ENCODE results near the gene SLC38A10. TPM values are rescaled to one million over a fixed set of nuclear protein-coding genes. Genes with fewer than 3 reads are reported as not detected.

SLC38A10 gene
- total and polyA plus RNA-seq, 10 of the 15 experiments (the other 5 are each of a cell fraction or from before 2014, with no cell fraction given) = 0.52 to 67.9 (median 22.1) TPM

- TF ChIP-seq E2F4 (IDR thresholded peaks at IDR 0.05; ENCODE audit: low read depth, low read length) (no peak), CBX5 (IDR thresholded peaks at IDR 0.05; ENCODE audit: low read depth) (no peak), ZNF207 (IDR thresholded peaks at IDR 0.05; ENCODE audit: borderline replicate concordance) (no peak), SKIL (IDR thresholded peaks at IDR 0.05; ENCODE audit: low read depth, poor library complexity, severe bottlenecking) (peak; percentile 98), SPI1 (IDR thresholded peaks at IDR 0.05; ENCODE audit: borderline replicate concordance, insufficient read depth, low read depth, low read length) (0 out of 2 replicates have a peak, but pooled peaks have one; percentile 1), ZBTB11 (CRISPR knock-in tag; IDR thresholded peaks at IDR 0.05) (no peak), ZNF622 (IDR thresholded peaks at IDR 0.05) (no peak), ATF3 (IDR thresholded peaks at IDR 0.05; ENCODE audit: borderline replicate concordance, extremely low read depth, low read depth, low read length) (no peak), USF2 (IDR thresholded peaks at IDR 0.05; ENCODE audit: borderline replicate concordance, low read depth, low read length) (no peak), MTA2 (IDR thresholded peaks at IDR 0.05; ENCODE audit: low read depth) (no peak), YBX1 (IDR thresholded peaks at IDR 0.05) (no peak), EZH2 (IDR thresholded peaks at IDR 0.05; ENCODE audit: borderline replicate concordance, control insufficient read depth, low read depth, low read length) (no peak), RELA (IDR thresholded peaks at IDR 0.05; ENCODE audit: borderline replicate concordance, partially characterized antibody) (no peak), E4F1 (IDR thresholded peaks at IDR 0.05; ENCODE audit: borderline replicate concordance, partially characterized antibody) (peak; percentile 94), SRF (IDR thresholded peaks at IDR 0.05; ENCODE audit: low read depth in 2 of 2, low read length in 2 of 2) (0 out of 4 replicates have a peak, but pooled peaks of 1 of the 2 experiments have one; percentile 23), FOXM1 (IDR thresholded peaks at IDR 0.05; ENCODE audit: low read depth, low read length) (peak; percentile 74), GABPA (IDR thresholded peaks at IDR 0.05; ENCODE audit: low read depth) (peak; percentile 92)
These were observed 56.0 kb downstream of the SLC38A10 start, which contains the start of the genes NDUFAF8 and TEPSIN (continued) for GRCh38 chr17:81238815-81239713.
